ENCODE results near the gene GBP3.
"Not testable (repeated sequence)": the region's sequence is repeated elsewhere in the genome, so short reads cannot be mapped to it uniquely, and the experiment has no call there.

GBP3 gene

DNA sequence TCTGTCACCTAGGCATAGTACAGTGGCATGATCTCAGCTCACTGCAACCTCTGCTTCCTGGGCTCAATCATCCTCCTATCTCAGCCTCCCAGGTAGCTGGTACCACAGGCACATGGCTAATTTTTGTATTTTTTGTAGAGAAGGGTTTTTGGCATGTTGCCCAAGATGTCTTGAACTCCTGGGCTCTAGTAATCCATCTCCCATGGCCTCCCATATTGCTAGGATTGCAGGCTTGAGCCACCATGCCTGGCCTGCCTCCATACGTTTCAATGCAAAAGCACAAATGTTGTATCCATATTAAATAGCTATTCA is 17.6 kb upstream of the GBP3 start:
- no peak for DNase-seq

DNA sequence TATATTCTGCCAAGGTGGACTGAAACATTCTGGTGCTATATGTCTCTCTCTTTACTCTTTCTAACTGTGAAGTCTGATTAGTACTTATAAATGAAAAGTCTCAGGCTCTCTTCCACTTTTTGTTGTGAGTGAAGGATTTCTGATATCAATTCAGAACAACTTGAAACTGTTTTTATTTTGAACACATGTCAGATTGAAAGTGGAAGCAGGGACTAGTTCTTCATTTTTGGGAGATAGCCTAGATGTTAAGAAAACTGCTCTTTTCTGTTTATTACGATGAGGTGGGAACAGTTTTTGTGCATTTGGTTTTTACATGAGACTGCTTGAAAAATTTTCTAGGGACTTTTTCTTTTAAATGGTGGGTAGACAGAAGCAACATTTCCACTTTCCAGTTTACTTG is 14.5 kb upstream of the GBP3 start:
- DNase-seq = no peak

DNA sequence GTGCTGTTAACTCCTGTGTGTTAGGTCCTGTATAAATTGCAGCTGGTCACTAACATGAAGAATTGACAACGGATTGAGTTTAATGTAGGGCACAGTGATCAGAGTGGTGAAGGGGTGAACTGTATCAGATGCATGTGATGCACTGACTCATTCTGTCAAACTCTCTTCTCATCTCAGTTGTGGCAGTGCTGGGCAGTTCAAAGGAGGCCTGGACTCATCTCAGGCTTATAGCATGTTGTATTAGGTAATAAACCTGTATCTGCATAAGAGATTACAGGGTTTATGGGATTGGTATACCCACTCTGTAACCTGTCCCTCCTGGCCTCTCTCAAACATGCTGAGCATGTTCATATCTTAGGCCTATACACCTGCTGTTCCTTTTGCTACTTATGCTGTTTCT is 12.4 kb upstream of the GBP3 start:
- DNase-seq = no peak

DNA sequence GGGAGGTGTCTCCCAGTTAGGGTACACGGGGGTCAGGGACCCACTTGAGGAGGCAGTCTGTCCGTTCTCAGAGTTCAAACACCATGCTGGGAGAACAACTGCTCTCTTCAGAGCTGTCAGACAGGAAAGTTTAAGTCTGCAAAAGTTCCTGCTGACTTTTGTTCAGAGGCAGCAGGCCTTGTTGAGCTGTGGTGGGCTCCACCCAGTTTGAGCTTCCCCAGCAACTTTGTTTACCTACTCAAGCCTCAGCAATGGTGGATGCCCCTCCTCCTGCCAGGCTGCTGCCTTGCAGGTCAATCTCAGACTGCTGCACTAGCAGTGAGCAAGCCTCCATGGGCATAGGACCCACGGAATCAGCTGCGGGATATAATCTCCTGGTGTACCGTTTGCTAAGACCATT is 11.3 kb upstream of the GBP3 start:
- not testable (repeated sequence) for DNase-seq

DNA sequence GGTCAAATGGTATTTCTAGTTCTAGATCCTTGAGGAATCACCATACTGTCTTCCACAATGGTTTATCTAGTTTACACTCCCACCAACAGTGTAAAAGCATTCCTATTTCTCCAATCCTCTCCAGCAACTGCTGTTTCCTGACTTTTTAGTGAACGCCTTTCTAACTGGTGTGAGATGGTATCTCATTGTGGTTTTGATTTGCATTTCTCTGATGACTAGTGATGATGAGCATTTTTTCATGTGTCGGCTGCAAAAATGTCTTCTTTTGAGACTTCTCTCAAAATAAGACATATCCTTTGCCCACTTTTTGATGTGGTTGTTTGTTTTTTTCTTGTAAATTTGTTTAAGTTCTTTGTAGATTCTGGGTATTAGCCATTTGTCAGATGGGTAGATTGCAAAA is 6.4 kb upstream of the GBP3 start:
- DNase-seq = not testable (repeated sequence)

DNA sequence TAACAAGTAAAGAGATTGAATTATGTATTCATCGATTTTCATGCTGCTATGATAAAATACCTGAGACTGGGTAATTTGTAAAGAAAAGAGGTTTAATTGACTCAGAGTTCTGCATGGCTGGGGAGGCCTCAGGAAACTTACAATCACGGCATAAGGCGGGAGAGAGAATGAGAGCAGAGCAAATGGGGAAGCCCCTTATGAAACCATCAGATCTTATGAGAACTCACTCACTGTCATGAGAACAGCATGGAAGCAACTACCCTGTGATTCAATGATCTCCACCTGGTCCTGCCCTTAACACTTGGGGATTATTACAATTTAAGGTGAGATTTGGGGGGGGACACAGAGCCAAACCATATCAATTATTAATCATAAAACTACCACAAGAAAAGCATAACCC is 3.3 kb upstream of the GBP3 start:
- no peak for DNase-seq

DNA sequence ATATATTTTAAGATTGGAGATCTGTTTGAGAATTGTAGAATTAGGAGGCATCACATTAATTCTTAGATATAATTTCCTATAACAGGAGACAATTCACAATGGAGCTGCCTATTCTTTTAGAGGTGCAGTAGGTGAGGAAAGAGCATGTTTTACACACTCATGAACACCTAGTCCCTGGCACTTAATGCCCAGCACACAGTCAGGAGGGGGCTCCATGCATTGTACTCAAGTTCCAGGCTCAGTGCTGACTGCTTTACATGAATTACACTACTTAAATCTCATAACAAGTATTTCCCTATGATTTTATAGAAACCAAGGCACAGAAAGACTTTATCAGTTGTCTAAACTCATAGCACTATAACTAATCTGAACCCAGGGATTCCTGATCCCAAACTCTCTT is 360 bp upstream of the GBP3 start:
- no peak for DNase-seq

DNA sequence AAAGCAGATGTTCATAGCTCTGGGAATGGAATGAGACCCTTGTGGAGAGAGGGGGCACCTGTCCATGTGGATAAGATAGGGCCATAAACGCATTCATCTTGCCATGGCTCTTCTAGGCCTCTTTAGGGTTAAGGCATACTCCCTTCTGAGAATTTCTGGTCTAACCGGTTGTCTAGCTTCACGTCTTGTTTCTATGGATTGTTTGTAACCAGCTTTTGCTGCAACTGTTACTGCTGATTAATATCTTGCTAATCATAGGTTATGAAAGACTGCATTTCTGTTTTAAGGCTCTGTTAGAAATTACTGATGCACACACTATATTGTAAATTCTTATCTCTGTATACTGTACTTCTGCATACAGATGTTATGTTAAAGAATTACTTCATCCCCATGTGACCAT is 4.3 kb downstream of the GBP3 start:
- DNase-seq = not testable (repeated sequence)

DNA sequence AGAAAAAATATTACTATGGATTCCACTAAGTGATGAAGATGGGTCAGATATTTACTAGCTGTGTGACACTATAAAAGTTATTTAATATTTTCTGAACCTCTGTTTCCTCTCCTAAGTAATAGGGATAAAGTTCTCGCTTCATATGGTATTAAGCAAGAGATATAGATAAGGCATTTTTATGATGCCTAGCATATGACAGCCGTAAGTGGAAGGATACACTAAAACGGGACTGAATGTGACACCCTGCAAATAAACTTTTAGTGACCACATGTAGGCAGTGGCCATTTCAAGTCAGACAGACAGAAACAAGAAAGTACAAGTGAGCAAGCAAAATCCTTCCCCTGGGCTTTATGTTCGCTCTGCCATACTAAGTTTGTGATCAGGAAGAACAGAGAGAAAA is 14.2 kb downstream of the GBP3 start:
- DNase-seq = no peak

DNA sequence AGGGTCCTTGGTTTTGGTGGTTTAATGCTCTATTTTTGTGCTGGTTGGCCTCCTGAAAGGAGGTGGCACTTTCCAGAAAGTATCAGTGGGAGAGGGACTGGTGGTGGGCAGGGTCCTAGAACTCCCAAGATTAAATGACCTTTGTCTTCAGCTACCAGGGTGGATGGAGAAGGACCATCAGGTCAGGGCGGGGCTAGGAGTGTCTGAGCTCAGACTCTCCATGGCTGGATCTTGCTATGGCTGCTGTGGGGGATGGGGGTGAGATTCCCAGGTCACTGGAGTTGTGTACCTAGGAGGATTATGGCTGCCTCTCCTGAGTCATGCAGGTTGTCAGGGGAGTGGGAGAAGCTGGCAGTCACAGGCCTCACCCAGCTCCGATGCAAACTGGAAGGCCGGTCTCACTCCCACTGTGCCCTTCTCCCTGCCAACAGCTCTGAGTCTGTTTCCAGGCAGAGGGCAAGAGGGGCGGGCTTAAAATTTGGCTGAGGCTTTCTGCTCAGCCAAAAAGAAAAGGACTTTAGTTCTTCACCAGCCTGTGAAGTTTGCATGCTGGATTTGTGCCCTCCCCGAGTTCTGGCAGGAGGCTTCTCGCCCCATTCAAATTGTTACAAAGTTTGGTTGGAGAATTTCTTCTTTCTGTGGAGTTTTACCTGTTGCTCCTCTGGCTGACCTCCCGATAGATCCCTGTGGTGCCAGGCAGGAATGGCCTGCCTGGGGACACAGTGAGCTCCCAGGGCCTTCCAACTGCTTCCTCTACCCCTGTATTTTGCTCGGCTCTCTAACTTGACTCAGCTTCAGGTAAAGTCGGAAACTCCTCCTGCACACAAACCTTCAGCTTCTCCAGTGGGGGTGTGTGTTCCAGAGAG is 17.1 kb downstream of the GBP3 start:
- DNase-seq = no peak

DNA sequence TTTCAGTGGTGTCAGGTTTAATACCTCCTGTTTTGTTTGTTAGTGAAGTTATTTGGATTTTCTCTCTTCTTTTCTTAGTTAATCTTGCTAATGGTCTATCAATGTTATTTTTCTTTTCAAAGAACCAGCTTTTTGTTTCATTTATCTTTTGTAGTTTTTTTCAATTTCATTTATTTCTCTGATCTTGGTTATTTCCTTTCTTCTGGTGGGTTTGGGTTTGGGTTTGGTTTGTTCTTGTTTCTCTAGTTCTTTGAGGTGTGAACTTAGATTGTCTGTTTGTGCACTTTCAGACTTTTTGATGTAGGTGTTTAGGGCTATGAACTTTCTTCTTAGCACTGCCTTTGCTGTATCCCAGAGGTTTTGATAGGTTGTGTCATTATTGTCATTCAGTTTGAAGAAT is 20.5 kb downstream of the GBP3 start:
- not testable (repeated sequence) for DNase-seq

DNA sequence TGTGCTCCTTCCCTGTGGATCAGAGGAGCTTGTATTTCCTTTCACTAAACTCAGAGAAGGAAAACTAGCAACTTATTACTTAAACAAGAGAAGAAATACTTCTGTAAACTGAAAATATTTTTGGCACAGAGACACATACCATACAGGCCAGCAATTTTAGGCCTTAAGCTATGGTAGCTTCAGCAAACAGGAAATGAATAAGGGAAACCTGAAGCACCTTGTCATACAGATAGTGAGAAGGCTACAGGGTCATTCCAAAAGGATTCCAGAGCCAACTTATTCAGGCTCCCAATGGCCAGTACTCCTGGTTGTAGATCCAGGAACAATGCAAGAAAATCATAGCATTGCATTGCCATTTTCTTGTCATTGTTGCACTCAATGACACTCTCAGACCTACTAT is 21.2 kb downstream of the GBP3 start:
- DNase-seq = no peak

DNA sequence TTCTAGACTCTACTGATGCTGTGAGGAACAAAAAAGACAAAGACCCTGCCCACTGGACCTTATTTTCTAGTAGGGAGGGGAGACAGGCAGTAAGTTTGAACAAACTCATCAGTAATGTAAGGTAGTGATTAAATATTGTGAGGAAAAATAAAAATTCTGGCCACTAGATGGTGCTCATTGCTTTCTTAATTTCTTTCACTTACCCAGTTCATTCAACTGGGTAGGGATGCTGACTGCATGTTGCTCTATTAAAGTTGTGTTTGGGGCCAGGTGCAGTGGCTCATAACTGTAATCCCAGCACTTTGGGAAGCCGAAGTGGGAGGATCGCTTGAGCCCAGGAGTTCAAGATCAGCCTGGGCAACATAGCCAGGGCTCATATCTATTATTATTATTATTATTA is 23.9 kb downstream of the GBP3 start:
- peak; percentile 40 for DNase-seq

DNA sequence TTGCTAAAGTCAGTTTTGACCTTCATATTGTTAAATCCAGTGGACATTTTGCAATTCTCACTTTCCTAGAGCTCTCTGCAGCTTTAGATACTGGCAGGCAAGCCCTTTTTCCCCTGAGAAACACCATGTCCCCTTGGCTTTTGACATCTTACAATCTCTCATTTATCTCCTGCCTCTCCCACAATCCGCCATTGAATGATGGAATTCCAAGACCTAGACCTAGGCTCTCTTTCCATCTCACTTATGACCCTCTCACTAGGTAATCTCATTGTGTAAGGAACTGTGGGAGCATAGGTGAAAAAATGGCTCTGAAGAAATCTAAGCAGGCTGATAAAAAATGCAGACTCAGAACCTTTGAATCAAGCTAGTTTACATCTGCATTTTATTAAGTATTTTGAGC is 32.2 kb downstream of the GBP3 start:
- DNase-seq = no peak

DNA sequence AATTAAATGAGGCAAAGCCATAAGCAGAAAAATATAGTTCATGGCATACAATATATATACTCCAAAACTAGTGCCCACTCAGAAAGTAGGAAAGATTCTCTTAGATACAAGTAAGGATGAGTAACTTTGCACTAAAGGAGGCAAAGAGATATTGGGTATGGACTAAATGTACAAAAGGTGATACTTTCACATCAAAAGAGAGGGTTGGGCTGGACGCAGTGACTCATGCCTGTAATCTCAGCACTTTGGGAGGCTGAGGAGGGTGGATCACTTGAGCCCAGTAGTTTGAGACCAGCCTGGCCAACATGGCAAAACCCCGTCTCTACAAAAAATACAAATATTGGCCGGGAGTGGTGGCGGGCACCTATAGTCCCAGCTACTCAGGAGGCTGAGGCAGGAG is 37.0 kb downstream of the GBP3 start:
- no peak for DNase-seq

DNA sequence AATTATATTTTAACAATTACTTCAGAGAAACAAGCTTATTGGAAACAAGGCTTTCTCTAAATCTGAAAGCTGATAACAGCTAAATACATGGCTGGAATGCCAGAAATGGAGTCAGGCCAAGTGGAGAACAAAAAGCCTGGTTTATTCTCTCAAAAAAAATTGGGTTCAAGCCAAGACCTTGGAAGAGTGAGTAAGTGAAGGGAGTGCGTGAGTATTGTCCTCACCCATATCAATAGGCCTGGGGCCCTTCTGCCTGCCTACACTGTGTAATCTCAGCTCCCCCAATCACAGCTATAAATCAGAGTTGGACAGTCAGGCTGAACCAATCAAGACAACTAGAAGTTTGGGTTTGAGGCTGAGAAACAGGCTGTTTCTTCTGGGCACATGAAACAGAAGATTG is 37.6 kb downstream of the GBP3 start:
- peak; percentile 72 for DNase-seq

DNA sequence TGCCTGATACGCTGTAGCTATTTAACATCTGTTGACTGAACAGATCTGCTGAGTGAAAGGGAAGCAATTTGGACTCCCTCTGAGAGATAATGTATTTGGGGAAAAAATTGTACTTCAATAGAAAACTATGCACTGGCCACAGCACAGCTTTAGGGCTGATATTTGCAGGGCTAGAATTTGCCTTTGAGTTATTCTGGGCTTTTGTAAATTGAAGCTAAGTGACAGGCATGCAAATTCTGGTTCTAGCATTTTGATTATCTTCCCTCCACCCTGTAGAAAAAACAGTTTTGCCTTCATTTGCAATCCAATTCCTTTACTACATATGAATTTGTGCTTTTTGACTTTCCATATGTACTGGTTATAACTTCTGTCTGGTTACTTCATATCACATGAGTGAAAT is 38.1 kb downstream of the GBP3 start:
- no peak for DNase-seq

DNA sequence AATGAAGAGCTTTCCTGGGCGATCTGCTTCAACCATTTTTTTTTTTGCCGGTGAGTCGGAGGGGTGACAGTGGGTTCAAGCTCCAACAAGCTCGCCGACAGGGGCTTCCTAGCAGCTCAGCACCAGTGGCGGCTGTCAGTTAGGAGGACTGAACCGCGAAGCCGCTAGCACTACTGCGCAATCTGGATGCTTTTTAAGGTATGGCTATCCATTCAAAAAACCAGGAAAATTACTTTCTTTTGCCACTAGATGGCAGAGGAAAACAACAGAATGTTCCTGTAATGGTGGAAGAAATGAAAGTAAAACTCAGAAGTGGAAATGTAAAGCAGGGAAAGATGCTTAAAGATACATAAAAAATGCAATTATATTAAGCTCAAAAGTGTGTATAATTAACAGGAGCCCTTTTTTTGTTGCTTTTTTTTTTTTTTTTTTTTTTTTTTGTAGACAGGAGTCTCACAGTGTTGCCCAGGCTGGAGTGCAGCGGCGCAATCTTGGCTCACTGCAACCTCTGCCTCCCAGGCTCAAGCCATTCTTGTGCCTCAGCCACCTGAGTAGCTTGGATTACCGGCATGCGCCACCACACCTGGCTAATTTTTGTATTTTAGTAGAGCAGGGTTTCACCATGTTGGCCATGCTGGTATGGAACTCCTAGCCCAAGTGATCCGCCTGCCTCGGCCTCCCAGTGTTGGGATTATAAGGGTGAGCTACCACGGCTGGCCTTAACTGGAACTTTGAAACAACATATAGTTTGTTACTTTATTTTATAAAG is 38.7 kb downstream of the GBP3 start:
- DNase-seq = no peak

DNA sequence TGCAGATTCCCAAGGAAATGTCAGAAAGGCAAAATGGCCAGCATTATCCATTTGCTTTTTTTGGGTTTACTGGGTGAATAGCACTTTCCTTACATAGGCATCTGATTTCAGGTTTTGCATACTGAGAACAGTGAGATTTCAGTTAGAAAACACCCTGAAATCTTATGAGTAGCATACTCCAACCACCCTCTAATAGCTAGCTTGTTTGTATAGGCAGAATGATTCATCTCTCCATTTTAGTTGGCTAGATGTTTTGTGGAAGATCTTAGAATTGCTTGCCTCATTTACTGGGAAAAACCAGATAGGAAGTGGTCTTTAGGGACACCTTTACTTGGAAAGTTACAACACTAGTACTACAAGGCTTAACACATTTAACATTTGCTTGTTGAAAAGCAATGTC is 40.6 kb downstream of the GBP3 start:
- no peak for DNase-seq

DNA sequence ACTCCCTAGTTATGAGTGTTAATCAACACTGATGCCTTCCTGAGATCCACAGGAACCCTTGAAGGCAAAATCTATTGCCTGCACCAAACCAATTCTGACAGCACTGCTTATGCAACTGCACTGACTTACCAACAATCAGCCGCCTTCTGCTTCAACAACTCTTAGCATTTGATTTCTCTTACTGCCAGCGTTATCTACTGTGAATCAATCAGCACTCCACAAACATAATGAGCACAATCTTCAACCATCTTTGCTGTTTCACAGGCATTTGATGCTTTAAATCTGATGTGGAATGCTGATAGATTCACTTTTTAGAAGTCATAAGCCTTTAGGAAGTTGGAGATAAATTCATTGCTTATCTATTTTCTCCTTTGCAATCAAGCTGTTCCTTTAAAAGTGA is 41.2 kb downstream of the GBP3 start:
- not testable (repeated sequence) for DNase-seq

DNA sequence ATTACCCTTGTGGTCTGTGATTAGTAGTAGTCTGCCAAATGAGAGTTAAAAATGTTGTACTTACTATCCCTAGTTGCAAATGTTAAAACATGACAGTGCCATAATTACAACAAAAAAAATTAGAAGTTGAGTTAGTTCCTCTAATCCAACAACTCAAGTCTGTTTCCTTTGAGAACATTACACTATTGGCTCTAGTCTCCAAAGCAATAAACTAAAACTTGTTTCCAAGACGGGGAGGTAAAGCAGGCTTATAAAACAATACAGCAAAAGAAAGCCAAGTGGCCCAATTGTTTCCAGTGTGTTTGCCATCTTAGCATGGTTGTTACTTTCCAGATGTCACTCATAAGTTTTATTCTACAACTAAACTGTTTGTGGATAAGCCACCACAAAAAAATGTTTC is 41.8 kb downstream of the GBP3 start:
- DNase-seq = no peak

DNA sequence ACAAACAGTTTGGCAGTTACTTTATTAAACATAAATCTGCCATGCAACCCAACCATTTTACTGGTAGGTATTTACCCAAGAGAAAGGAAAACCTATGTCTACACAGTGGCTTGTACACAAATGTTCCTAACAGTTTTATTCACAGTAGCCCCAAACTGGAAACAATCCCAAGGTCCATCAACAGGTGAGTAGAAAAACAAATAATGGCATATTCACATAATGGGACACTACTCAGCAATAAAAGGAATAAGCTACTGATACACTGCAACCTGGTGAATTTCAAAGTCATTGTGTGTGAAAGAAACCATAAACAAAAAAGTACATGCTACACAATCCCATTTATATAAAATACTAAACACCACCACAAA is 42.9 kb downstream of the GBP3 start:
- DNase-seq = no peak

DNA sequence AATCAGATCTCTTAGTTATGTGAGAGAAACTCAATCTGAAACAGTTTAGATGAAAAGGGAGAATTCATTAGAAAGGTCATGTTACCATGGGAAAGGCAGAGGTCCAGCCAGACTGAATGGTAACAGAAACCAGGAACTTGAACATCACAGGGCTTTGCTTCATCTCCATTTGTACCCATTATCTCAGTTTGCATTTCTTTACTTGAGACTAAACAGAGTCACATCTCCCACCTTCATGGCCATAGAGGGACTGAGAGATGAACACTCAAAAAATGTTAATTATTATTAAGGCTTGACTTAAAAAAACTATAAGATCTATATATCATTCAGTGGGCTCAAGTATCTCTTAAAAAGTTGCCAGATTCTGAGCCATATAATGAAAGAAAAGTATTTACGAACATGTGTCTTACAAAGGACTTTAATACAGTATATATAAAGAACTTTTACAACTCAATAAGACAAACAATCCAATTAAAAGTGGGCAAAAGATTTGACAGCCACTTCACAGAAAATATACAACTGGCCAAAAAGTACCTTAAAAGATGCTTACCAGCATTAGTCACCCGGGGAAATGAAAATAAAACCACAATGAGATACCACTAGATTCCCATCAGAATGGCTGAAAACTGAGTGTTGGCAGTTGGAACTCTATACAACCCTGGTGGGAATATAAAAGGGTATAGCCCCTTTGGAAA is 43.5 kb downstream of the GBP3 start:
- DNase-seq = no peak

DNA sequence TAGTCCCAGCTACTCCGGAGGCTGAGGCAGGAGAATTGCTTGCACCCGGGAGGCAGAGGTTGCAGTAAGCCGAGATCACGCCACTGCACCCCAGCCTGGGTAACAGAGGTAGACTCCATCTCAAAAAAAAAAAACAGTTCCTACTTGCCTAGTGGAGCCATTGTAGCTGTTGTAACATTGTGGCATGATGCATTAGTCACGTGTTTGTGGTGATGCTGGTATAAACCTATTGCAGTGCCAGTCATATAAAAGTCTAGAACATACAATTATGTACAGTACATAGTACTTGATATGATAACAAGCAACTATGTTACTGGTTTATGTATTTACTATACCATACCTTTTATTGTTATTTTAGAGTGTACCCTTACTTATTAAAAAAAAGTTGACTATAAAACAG is 46.4 kb downstream of the GBP3 start:
- no peak for DNase-seq

All from amniotic stem cell (primary cell).